GM06990 (cell line): Measurements from ENCODE around the gene REEP1.

Source experiments
- DNase-seq: peaks from one replicate; pipeline ENCODE4 v3.0.0-alpha.2; 2011; ENCODE audit not compliant: insufficient read length; ENCODE audit errors: extremely low read depth
- H3K27me3 ChIP-seq: replicated peaks from 2 replicates; pipeline ENCODE4 v1.6.0; 2011; ENCODE audit warnings: low read length; ENCODE audit not compliant: control insufficient read depth, insufficient read depth
- H3K36me3 ChIP-seq: 2 replicates; pipeline ENCODE4 v1.5.1; 2011; ENCODE audit warnings: low read length; ENCODE audit not compliant: control insufficient read depth, insufficient read depth
- H3K4me3 ChIP-seq: replicated peaks from 2 replicates; pipeline ENCODE4 v1.5.1; 2011; ENCODE audit warnings: low read depth, mild to moderate bottlenecking, control low read depth, low read length
- TF ChIP-seq, protein P1 (sequence below): IDR thresholded peaks from 2 replicates; pipeline ENCODE4 v1.5.1; 2011; ENCODE audit warnings: low read length, control low read depth, mild to moderate bottlenecking, inconsistent platforms; ENCODE audit not compliant: insufficient read depth, poor library complexity, severe bottlenecking

Gene REEP1

DNA sequence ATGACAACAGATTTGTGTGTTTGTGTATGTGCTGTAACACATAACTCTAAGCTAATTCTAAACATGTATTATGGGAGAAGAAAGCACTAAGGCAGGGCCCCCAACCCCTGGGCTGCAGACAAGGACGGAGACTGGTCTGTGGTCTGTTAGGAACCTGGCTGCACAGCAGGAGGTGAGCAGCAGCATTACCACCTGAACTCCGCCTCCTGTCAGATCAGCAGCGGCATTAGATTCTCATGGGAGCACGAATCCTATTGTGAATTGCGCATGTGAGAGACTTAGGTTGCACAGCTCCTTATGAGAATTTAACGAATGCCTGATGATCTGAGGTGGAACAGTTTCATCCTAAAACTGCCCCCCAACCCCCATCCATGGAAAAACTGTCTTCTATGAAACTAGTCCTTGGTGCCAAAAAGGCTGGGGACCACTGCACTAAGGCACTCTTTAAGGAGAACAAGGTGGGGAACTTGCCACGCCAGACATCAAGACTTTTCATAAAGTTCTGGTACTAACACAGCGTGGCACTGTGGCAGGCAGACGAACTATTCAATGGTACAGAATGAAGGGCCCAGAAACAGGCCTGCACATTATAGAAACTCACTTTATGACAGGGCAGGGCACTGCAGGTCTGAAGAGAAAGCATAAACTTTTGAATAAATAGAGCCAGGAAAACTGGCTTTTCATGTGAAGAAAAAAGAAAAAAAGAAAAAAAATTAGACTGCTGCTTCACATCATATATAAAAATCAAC is 14.0 kb downstream of the REEP1 start:
- Histone ChIP-seq H3K36me3 (no peaks in the 10 kb centered on the region), H3K27me3 (0 out of 2 replicates have a peak, but pooled peaks cover 1% of the 10 kb centered on the region), H3K4me3 (no peak overlapping the region)
- TF ChIP-seq, protein P1, sequence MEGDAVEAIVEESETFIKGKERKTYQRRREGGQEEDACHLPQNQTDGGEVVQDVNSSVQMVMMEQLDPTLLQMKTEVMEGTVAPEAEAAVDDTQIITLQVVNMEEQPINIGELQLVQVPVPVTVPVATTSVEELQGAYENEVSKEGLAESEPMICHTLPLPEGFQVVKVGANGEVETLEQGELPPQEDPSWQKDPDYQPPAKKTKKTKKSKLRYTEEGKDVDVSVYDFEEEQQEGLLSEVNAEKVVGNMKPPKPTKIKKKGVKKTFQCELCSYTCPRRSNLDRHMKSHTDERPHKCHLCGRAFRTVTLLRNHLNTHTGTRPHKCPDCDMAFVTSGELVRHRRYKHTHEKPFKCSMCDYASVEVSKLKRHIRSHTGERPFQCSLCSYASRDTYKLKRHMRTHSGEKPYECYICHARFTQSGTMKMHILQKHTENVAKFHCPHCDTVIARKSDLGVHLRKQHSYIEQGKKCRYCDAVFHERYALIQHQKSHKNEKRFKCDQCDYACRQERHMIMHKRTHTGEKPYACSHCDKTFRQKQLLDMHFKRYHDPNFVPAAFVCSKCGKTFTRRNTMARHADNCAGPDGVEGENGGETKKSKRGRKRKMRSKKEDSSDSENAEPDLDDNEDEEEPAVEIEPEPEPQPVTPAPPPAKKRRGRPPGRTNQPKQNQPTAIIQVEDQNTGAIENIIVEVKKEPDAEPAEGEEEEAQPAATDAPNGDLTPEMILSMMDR = no peak
- no peak for DNase-seq

DNA sequence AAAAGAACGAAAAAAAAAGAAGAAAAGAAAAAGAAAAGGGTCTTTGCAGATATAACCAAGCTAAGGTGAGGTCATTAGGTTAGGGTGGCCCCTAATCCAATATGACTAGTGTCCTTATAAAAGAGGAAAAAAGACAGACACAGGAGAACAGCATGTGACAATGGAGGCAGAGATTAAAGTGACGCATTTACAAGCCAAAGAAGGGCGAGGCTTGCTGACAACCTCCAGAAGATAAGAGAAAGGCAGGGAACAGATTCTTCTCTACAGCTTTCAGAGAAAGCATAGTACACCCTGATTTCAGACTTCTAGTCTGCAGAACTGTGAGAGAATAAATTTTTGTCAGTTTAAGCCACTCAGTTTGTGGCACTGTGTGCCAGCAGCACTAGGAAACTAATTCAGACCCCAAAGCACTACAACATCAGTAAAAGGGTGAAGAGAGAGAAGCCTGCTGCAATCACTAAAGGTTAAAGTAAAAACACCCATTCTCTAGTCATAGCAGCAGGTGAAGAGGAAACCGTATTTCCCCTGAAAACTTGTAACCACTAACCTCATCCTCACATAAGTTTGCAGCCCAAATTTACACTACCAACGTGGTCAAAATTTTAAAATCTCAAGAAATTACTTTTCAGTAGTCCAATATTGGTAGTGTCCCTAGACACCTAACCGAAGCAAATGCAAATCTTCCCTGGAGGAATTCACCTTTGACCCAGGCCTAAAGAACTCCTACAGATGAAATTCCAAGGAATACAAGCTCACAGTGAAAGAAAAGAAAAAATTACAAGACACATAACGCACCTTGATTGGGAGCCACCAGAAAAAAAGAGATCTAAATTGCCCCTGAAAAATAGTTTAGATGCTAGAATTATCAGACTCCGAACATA is 17.5 kb downstream of the REEP1 start:
- Histone ChIP-seq H3K4me3 (no peak overlapping the region), H3K27me3 (no peaks in the 10 kb centered on the region; the same call in 1 of the 2 replicates), H3K36me3 (no peaks in the 10 kb centered on the region)
- TF ChIP-seq, protein P1 = no peak
- no peak for DNase-seq

DNA sequence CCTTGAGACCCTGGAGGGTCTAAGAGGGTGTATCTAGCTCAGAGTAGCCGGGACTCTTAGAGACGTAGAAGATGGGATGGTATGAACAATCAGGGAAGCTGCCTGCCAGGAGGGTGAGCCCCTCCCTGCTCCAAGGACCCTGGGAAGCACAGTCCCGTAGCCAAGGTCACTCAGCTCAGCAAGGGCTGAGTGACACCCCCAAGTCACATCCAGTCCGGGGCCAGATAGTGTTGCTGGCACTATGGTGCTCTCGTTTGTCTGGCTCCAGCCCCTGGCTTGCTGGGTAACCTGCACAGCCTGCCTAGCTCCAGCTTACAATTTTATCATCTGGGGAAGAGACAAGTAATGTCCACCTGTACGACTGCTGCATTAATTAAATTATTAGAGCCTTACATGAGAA is 22.3 kb downstream of the REEP1 start:
- Histone ChIP-seq H3K27me3 (no peaks in the 10 kb centered on the region; the same call in 1 of the 2 replicates), H3K36me3 (no peaks in the 10 kb centered on the region), H3K4me3 (no peak overlapping the region)
- TF ChIP-seq, protein P1 = no peak
- no peak for DNase-seq

DNA sequence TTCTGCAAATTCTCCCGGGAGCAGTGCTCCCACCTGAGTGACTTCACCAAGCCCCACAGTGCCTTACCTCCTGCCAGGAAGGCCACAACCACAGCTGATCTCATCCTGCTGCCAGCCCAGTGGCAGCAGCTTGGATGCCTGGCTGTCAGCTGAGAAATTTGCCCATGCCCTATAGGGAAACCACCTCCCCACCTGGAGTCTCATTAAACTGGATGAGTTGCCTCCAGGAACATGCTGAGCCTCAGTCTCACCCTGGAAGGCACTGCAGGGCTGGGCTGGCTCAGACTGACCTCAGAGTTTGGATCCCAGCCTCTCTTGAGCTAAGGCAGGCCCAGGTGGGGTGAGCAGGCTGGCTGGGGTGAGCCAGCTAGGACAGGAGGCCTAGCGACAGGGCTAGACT is 23.3 kb downstream of the REEP1 start:
- no peak for DNase-seq
- H3K27me3 ChIP-seq = no peaks in the 10 kb centered on the region; the same call in 1 of the 2 replicates

DNA sequence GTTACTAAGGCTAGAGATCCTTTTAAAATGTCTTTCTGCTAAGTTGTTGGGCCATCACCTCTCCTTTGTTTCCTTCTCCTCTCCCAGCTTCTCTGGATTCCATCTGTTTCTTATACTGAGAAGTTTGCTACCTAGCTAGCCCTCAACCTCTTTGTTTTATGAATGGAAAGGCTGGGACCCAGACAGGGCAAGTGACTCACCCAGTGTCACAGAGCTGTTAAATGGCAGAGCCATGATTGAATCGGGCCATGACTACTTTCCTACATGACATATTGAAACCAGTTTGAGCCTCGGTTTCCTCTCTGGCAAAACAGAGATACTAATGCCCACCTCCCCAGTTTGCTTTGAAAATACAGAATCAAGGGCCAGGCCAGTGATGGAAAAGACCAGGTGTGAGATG is 24.1 kb downstream of the REEP1 start:
- Histone ChIP-seq H3K4me3 (no peak overlapping the region), H3K27me3 (no peaks in the 10 kb centered on the region; the same call in 1 of the 2 replicates), H3K36me3 (no peaks in the 10 kb centered on the region)
- TF ChIP-seq, protein P1 = no peak
- no peak for DNase-seq

More for the DNA sequence above, 23.3 kb downstream of the REEP1 start:
- TF ChIP-seq, protein P1 = no peak
- Histone ChIP-seq H3K36me3 (no peaks in the 10 kb centered on the region), H3K4me3 (no peak overlapping the region)
